Activated naive CD4-positive, alpha-beta T cell treated with anti-CD3 and anti-CD28 coated beads for 36 hours (primary cell): ENCODE results near the gene GCN1. TPM values are rescaled to one million over a fixed set of nuclear protein-coding genes. Genes with fewer than 3 reads are reported as not detected.
A peak's percentile ranks its signal among the peaks of the same experiment; 100 is the strongest.

ENCODE experiments used
- microRNA-seq: library from miRNA; unstranded; fragments of <30 nt; microRNA quantifications from one replicate; pipeline ENCODE4 v1.2.0, GENCODE V29; 2022; ENCODE audit warnings: borderline microRNAs expressed, borderline replicate concordance
- total RNA-seq, 2 experiments: library from RNA; stranded (reverse); gene quantifications; one replicate each; pipeline ENCODE4 v1.2.3, GENCODE V29; 2021

GCN1 gene
- total RNA-seq, 2 experiments from 2014 or later, result 122 to 128 TPM

Small RNA genes lying within 50 kb of the gene (microRNA-seq; reads per million reads assigned to microRNA genes)
- 6.6 reads per million, percentile 9 among the genes with 10 or more reads in this experiment for gene MIR4498

Other genes starting within 250 kb of the GCN1 start
- 100 to 1,000 TPM; 128 to 133 TPM for gene BICDL1, start 205.5 kb downstream of the GCN1 start, total RNA-seq
- 10 to 100 TPM; 41.3 to 45.7 TPM for gene RAB35, start 78.0 kb downstream of the GCN1 start, total RNA-seq
- gene RPLP0, start 6.4 kb upstream of the GCN1 start, total RNA-seq, result 1,000 to 10,000 TPM; 5,065 to 5,278 TPM
- 100 to 1,000 TPM; 109 to 112 TPM for gene PXN, start 71.0 kb upstream of the GCN1 start, total RNA-seq
- 1,000 to 10,000 TPM; 1,318 to 2,532 TPM for gene RNU4-2, start 97.2 kb upstream of the GCN1 start, total RNA-seq
- 1,000 to 10,000 TPM in 1 of 2 experiments, 100 to 1,000 TPM in 1; 685 to 1,294 TPM for gene RNU4-1, start 98.5 kb upstream of the GCN1 start, total RNA-seq
- gene SIRT4, start 107.6 kb upstream of the GCN1 start, total RNA-seq, result 1 to 10 TPM; 2.0 to 3.7 TPM
- not detected for gene PLA2G1B, start 133.1 kb upstream of the GCN1 start, total RNA-seq
- gene MSI1, start 174.4 kb upstream of the GCN1 start, total RNA-seq, result under 1 TPM; 0.27 to 0.57 TPM
- gene COX6A1, start 243.4 kb upstream of the GCN1 start, total RNA-seq, result 100 to 1,000 TPM; 536 to 540 TPM